ENCODE results near the gene TM2D3. TPM values are rescaled to one million over a fixed set of nuclear protein-coding genes. Genes with fewer than 3 reads are reported as not detected.

TM2D3 gene
- total RNA-seq, 1 experiment from 2014 or later: 34.9 TPM

DNA sequence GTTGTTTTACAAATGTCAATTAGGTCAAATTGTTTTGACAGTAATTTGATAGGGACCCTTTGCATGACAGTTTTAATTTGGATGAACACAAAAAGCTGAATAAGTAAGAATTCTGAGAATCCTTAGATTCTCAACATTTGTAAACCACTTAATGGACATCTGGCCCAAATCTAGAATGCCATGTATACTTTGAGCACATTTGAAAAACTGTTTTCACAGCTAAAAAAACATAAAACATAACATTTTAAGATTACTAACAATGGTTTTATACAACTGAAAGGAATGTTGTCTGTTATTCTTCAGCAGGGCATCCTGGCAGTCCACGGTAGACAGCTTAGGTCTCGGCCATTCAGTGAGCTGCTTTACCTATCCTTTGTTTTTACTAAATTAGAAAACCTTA, 34.5 kb upstream of the TM2D3 start:
- no peak overlapping the region for H4K91ac ChIP-seq (ENCODE audit: insufficient read length, low read depth, low read length)
- H3K14ac ChIP-seq (ENCODE audit: insufficient read depth, low read length): no peak overlapping the region
- H4K8ac ChIP-seq (replicated peaks; ENCODE audit: insufficient read length, low read depth, low read length): no peak overlapping the region
- H3K27me3 ChIP-seq (ENCODE audit: insufficient read depth, low read length): no peaks in the 10 kb centered on the region
- no peak overlapping the region for H3K23ac ChIP-seq (ENCODE audit: insufficient read length, low read depth, low read length)
- H3K18ac ChIP-seq (ENCODE audit: insufficient read length, low read depth, low read length): no peak overlapping the region
- no peak overlapping the region for H3K4ac ChIP-seq (ENCODE audit: low read depth, low read length)
- H3K4me2 ChIP-seq (ENCODE audit: insufficient read depth, insufficient read length, low read length): no peak overlapping the region
- no peaks in the 10 kb centered on the region for H3K79me1 ChIP-seq (ENCODE audit: insufficient read depth, low read depth, low read length, poor library complexity, severe bottlenecking)
- no peaks in the 10 kb centered on the region for H3K9me3 ChIP-seq (ENCODE audit: control insufficient read depth, low read depth, low read length)
- no CpG with 5 or more reads among the region's 2 CpGs for WGBS (ENCODE audit: extremely low coverage, insufficient read length, low lambda C conversion rate)
- no peak overlapping the region for H3K27ac ChIP-seq (ENCODE audit: insufficient read length, low read depth, low read length)
- no peaks in the 10 kb centered on the region for H3K27me3 Mint-ChIP-seq (ENCODE audit: low read depth)
- no peaks in the 10 kb centered on the region for H3K79me2 ChIP-seq (ENCODE audit: insufficient read depth, low read length)
- H2BK120ac ChIP-seq (ENCODE audit: low read depth, low read length, poor library complexity, severe bottlenecking): no peak overlapping the region
- H3K4me3 Mint-ChIP-seq: no peak overlapping the region
- H3K27ac Mint-ChIP-seq: no peak overlapping the region
- no peak overlapping the region for H4K5ac ChIP-seq (ENCODE audit: insufficient read length, low read depth, low read length)
- no peak overlapping the region for H2AFZ ChIP-seq (ENCODE audit: low read length)
- no peaks in the 10 kb centered on the region for H3K4me1 Mint-ChIP-seq
- no peak for DNase-seq
- H2BK12ac ChIP-seq (ENCODE audit: insufficient read length, low read depth, low read length): no peak overlapping the region
- H4K20me1 ChIP-seq (ENCODE audit: control insufficient read depth, insufficient read depth, insufficient read length): no peaks in the 10 kb centered on the region
- no peak overlapping the region for H2BK15ac ChIP-seq (ENCODE audit: low read depth, low read length)
- H3K9me3 Mint-ChIP-seq: no peaks in the 10 kb centered on the region
- no peak overlapping the region for H3K56ac ChIP-seq (ENCODE audit: insufficient read length, low read depth, low read length)
- H2AK5ac ChIP-seq (ENCODE audit: insufficient read length, low read length): no peak overlapping the region
- H3K36me3 Mint-ChIP-seq (ENCODE audit: insufficient read depth in 1 of 3, low read depth in 3 of 3): peaks cover 0 to 23% (median 0%) of the 10 kb centered on the region in 3 experiments; a peak in 3 of 7 replicates
- no peak overlapping the region for H3K9ac ChIP-seq (ENCODE audit: extremely low read depth, insufficient read length, low read length)
- TF ChIP-seq, protein P1, sequence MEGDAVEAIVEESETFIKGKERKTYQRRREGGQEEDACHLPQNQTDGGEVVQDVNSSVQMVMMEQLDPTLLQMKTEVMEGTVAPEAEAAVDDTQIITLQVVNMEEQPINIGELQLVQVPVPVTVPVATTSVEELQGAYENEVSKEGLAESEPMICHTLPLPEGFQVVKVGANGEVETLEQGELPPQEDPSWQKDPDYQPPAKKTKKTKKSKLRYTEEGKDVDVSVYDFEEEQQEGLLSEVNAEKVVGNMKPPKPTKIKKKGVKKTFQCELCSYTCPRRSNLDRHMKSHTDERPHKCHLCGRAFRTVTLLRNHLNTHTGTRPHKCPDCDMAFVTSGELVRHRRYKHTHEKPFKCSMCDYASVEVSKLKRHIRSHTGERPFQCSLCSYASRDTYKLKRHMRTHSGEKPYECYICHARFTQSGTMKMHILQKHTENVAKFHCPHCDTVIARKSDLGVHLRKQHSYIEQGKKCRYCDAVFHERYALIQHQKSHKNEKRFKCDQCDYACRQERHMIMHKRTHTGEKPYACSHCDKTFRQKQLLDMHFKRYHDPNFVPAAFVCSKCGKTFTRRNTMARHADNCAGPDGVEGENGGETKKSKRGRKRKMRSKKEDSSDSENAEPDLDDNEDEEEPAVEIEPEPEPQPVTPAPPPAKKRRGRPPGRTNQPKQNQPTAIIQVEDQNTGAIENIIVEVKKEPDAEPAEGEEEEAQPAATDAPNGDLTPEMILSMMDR (conservative IDR thresholded peaks at IDR 0.05): no peak
- H3K4me1 ChIP-seq (ENCODE audit: insufficient read depth, low read length): no peaks in the 10 kb centered on the region
- H3T11ph ChIP-seq (ENCODE audit: low read length): no peak overlapping the region
- no peak overlapping the region for H2BK5ac ChIP-seq (ENCODE audit: insufficient read length, low read length)
- H2BK20ac ChIP-seq (ENCODE audit: low read depth, low read length, poor library complexity, severe bottlenecking): no peak overlapping the region
- H3K23me2 ChIP-seq (ENCODE audit: insufficient read length, low read depth, low read length, poor library complexity, severe bottlenecking): no peaks in the 10 kb centered on the region

Measured in H9 (cell line).